ENCODE results near the gene SRD5A1. TPM values are rescaled to one million over a fixed set of nuclear protein-coding genes. Genes with fewer than 3 reads are reported as not detected.

SRD5A1 gene
- total and polyA plus RNA-seq, 2 of the 8 experiments (the other 6 are each of a cell fraction or from before 2014, with no cell fraction given): 34.7 to 42.4 TPM

DNA sequence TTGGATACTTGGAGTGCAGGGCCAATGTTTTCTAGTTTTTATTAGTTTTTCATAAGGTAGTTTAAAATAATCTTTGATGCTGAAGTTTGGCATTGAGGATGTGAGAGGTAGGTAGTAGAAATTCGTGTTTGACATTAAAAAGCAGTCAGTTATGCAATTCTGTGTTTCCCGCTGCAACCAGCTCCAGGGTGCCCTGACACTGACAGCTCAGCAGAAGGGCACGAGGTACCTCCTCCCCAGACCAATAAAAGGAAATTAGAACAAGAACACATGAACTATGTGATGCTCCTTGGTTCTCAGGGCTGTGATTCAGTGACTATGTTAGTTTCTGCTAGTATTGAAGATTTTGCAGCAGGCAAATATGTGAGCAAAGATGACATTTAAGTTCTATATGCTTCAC, 40.6 kb upstream of the SRD5A1 start:
- Histone ChIP-seq H3K79me2 (ENCODE audit: control insufficient read depth in 1 of 2, insufficient read depth in 2 of 2, low read length in 2 of 2) (no peaks in the 10 kb centered on the region), H2AFZ (ENCODE audit: low read length) (no peak overlapping the region), H3K9ac (replicated peaks in 1 of 4; ENCODE audit: extremely low read depth in 1 of 4, low read depth in 3 of 4, low read length in 3 of 4) (no peak overlapping the region), H3K4me3 (ENCODE audit: extremely low read depth in 1 of 4, insufficient read depth in 2 of 4, low read depth in 3 of 4, low read length in 4 of 4) (no peak overlapping the region), H3K14ac (ENCODE audit: insufficient read length) (no peak overlapping the region), H3K56ac (replicated peaks; ENCODE audit: insufficient read length, low read depth, low read length) (no peak overlapping the region), H3K4ac (replicated peaks; ENCODE audit: insufficient read length, low read depth, low read length) (no peak overlapping the region), H2BK120ac (replicated peaks; ENCODE audit: low read depth, low read length) (no peak overlapping the region), H3K23ac (ENCODE audit: insufficient read length) (no peak overlapping the region), H4K91ac (replicated peaks; ENCODE audit: insufficient read length, low read length) (no peak overlapping the region), H3K18ac (ENCODE audit: extremely low read depth, low read length) (no peak overlapping the region), H4K20me1 (replicated peaks in 1 of 2; ENCODE audit: control insufficient read depth in 1 of 2, insufficient read depth in 2 of 2, low read length in 2 of 2) (no peaks in the 10 kb centered on the region), H2BK20ac (ENCODE audit: low read length) (no peak overlapping the region), H3K36me3 (ENCODE audit: control insufficient read depth in 2 of 4, insufficient read depth in 4 of 4, low read length in 3 of 4) (peaks cover 0 to 10% (median 3%) of the 10 kb centered on the region in 4 experiments; a peak in 5 of 8 replicates), H2BK12ac (ENCODE audit: low read depth, low read length) (no peak overlapping the region), H4K5ac (ENCODE audit: insufficient read length, low read depth, low read length) (no peak overlapping the region), H3K79me1 (ENCODE audit: low read depth, low read length) (no peaks in the 10 kb centered on the region), H3K23me2 (ENCODE audit: low read depth, low read length) (no peaks in the 10 kb centered on the region), H2BK5ac (ENCODE audit: low read depth, low read length) (no peak overlapping the region), H3K27me3 (replicated peaks in 1 of 4; ENCODE audit: control insufficient read depth in 3 of 4, extremely low read depth in 1 of 4, insufficient read depth in 3 of 4, low read length in 3 of 4) (no peaks in the 10 kb centered on the region), H4K8ac (ENCODE audit: extremely low read depth, insufficient read depth, low read length) (no peak overlapping the region), H3K27ac (ENCODE audit: low read depth, low read length) (no peak overlapping the region), H2BK15ac (ENCODE audit: low read length) (no peak overlapping the region), H3K4me1 (replicated peaks in 1 of 4; ENCODE audit: control insufficient read depth in 3 of 4, insufficient read depth in 4 of 4, low read length in 3 of 4) (no peaks in the 10 kb centered on the region), H2AK5ac (ENCODE audit: low read depth, low read length) (no peak overlapping the region), H3K9me3 (ENCODE audit: insufficient read depth in 2 of 2, low read depth in 1 of 2, low read length in 1 of 2) (no peaks in the 10 kb centered on the region), H3K4me2 (ENCODE audit: insufficient read depth in 1 of 2, low read depth in 2 of 2, low read length in 2 of 2) (no peak overlapping the region)
- no peak for FAIRE-seq
- ChIA-PET POLR2A (ENCODE audit: partially characterized antibody) (interaction anchor here (1.5 kb wide), 1 partner anchor 41 kb away, joined by 3 read pairs; the partner anchor contains the start of gene SRD5A1), CTCF (ENCODE audit: partially characterized antibody) (no interaction called here)
- no peak for TF ChIP-seq SP4 (IDR thresholded peaks at IDR 0.05; ENCODE audit: low read length)
- no peak for TF ChIP-seq POLR2AphosphoS5 (IDR thresholded peaks at IDR 0.05; ENCODE audit: low read depth, low read length)
- no peak for TF ChIP-seq SP1 (IDR thresholded peaks at IDR 0.05; ENCODE audit: low read depth, low read length)
- TF ChIP-seq CHD2 (IDR thresholded peaks at IDR 0.05; ENCODE audit: low read length): no peak
- WGBS, 2 experiments (ENCODE audit: extremely low coverage in 1 of 2, insufficient coverage in 1 of 2, insufficient read length in 1 of 2, insufficient replicate concordance in 2 of 2, low coverage in 1 of 2, low lambda C conversion rate in 2 of 2, missing lambda C conversion rate in 1 of 2): 78% methylated on average over 3 of the region's 3 CpGs; no CpG with 5 or more reads in 1 of the 2 experiments
- DNase-seq (ENCODE audit: low read depth in 1 of 2, low spot score in 2 of 2): no peak

All from H1 (cell line).